CD4-positive, alpha-beta T cell (primary cell): Measurements from ENCODE around the gene RAB14. TPM values are rescaled to one million over a fixed set of nuclear protein-coding genes. Genes with fewer than 3 reads are reported as not detected.
A peak's percentile ranks its signal among the peaks of the same experiment; 100 is the strongest.

Experiments used
- ATAC-seq: fragments of 200-7000 bp; cut with Tn5 transposase; one replicate; pipeline ENCODE4 v1.10.0; 2022; ENCODE audit warnings: mild to moderate bottlenecking; ENCODE audit not compliant: poor library complexity
- CTCF ChIA-PET: fragments of 350-600 bp; sonication (Branson Sonifier 250); formaldehyde crosslinking; loops from one replicate; lab custom pipeline; 2021; ENCODE audit warnings: antibody characterized with exemption, inconsistent platforms; lab: Charles Lee
- POLR2A ChIA-PET: fragments of 350-600 bp; sonication (Branson Sonifier 250); formaldehyde crosslinking; loops from one replicate; lab custom pipeline; 2021; ENCODE audit warnings: antibody characterized with exemption, inconsistent platforms; lab: Charles Lee
- DNase-seq, 14 experiments: peaks; one replicate each; pipeline ENCODE4 v3.0.0-alpha.2; 2013 to 2020; ENCODE audit warnings: mixed read lengths in 2 of 14
- H3K27ac ChIP-seq, 2 donors: one replicate each; pipeline versions ENCODE4 v1.5.1 to v1.7.0; 2013; ENCODE audit warnings: low read length in 2 of 2, low read depth in 1 of 2, mild to moderate bottlenecking in 1 of 2
- H3K27me3 ChIP-seq, 2 experiments: 1 replicate in 1 of 2; 2 replicates in 1 of 2; pipeline versions ENCODE4 v1.6.1 to v1.7.0; 2013; ENCODE audit warnings: low read length in 2 of 2, control low read depth in 1 of 2, mild to moderate bottlenecking in 1 of 2, moderate library complexity in 1 of 2; ENCODE audit not compliant: insufficient read depth in 2 of 2, control insufficient read depth in 1 of 2
- H3K36me3 ChIP-seq: one replicate; pipeline ENCODE4 v1.6.1; 2013; ENCODE audit warnings: low read length, control low read depth; ENCODE audit not compliant: insufficient read depth
- H3K4me1 ChIP-seq: one replicate; pipeline ENCODE4 v1.6.1; 2013; ENCODE audit warnings: low read length, control low read depth; ENCODE audit not compliant: insufficient read depth
- H3K4me3 ChIP-seq: one replicate; pipeline ENCODE4 v1.5.1; 2013; ENCODE audit warnings: mild to moderate bottlenecking, low read length, moderate library complexity
- H3K9me3 ChIP-seq, 2 experiments: 1 replicate in 1 of 2; 2 replicates in 1 of 2; pipeline versions ENCODE4 v1.6.1 to v1.7.0; 2013; ENCODE audit warnings: low read length in 2 of 2, mild to moderate bottlenecking in 2 of 2, control low read depth in 1 of 2, moderate library complexity in 1 of 2; ENCODE audit not compliant: control insufficient read depth in 1 of 2, insufficient read depth in 1 of 2
- H3K27ac Mint-ChIP-seq: one replicate; pipeline ENCODE4 v1.8.0; 2020; ENCODE audit warnings: mixed read lengths
- H3K27me3 Mint-ChIP-seq: one replicate; pipeline ENCODE4 v1.8.0; 2021; ENCODE audit warnings: mixed read lengths
- H3K36me3 Mint-ChIP-seq: one replicate; pipeline ENCODE4 v1.8.0; 2021; ENCODE audit warnings: low read depth, mixed read lengths
- H3K4me1 Mint-ChIP-seq: one replicate; pipeline ENCODE4 v1.8.0; 2021; ENCODE audit warnings: low read depth, mixed read lengths
- H3K4me3 Mint-ChIP-seq: one replicate; pipeline ENCODE4 v1.8.0; 2020; ENCODE audit warnings: mild to moderate bottlenecking, mixed read lengths
- H3K9me3 Mint-ChIP-seq: one replicate; pipeline ENCODE4 v1.8.0; 2020; ENCODE audit warnings: mixed read lengths
- CTCF ChIP-seq: fragments of 200-600 bp; IDR thresholded peaks from one replicate; pipeline ENCODE4 v1.8.0; 2022; ENCODE audit warnings: antibody characterized with exemption, mild to moderate bottlenecking
- intact Hi-C, 2 experiments: fragments of 100-400 bp; cut with DNase I in 1 of 2; cut with micrococcal nuclease in 1 of 2; formaldehyde crosslinking; loops; one replicate each; pipeline versions ENCODE4 v1.15.1 to v1.9.0; 2023 to 2025; cut with DNase I, micrococcal nuclease
- total RNA-seq, 174 experiments: library from RNA in 2 of 174; stranded (reverse) in 2 of 174; gene quantifications; one replicate each; pipeline ENCODE4 v1.2.3 and lab custom pipeline; 2021 to 2026

RAB14 gene
- total RNA-seq, 2 experiments from 2014 or later: 57.4 to 58.2 TPM

- Histone ChIP-seq H3K4me1 (peaks cover 14% of the 10 kb centered on the region), H3K36me3 (no peaks in the 10 kb centered on the region), H3K27ac (no peak overlapping the region), H3K4me3 (peak overlapping the region; percentile 75), H3K9me3 (no peaks in the 10 kb centered on the region), H3K27me3 (no peaks in the 10 kb centered on the region)
- ATAC-seq: no peak
- no peaks in the 10 kb centered on the region for H3K9me3 Mint-ChIP-seq
- H3K27ac Mint-ChIP-seq: peak overlapping the region; percentile 89
- no peaks in the 10 kb centered on the region for H3K27me3 Mint-ChIP-seq
- intact Hi-C loops: loop anchor here (5.0 kb wide), 7 partner anchors 78 to 618 kb away; partner anchors contain the start of genes CDK5RAP2 (in 1 of the 2), FBXW2 (in 1 of the 2), MEGF9 (in 1 of the 2) and PSMD5 (in 1 of the 2)
- H3K4me1 Mint-ChIP-seq: peaks cover 70% of the 10 kb centered on the region
- ChIA-PET POLR2A (interaction anchor here (0.6 to 4.3 kb wide), 5 partner anchors 12 to 332 kb away, joined by 3 to 50 read pairs (median 3); no protein-coding TSS in a partner anchor), CTCF (interaction anchor here (2.2 kb wide), 1 partner anchor 93 kb away, joined by 6 read pairs; no protein-coding TSS in a partner anchor)
- no peak for TF ChIP-seq CTCF
- no peak for DNase-seq
- peaks cover 16% of the 10 kb centered on the region for H3K36me3 Mint-ChIP-seq
- H3K4me3 Mint-ChIP-seq: peak overlapping the region; percentile 96
Observed at GRCh38 chr9:121199921-121200320, 1.7 kb downstream of the RAB14 start.

GRCh38 chr9:121198512-121199042 is 3.1 kb downstream of the RAB14 start:
- Histone ChIP-seq H3K9me3 (no peaks in the 10 kb centered on the region), H3K4me3 (peak overlapping the region; percentile 75), H3K27ac (no peak overlapping the region), H3K36me3 (no peaks in the 10 kb centered on the region), H3K4me1 (peaks cover 18% of the 10 kb centered on the region), H3K27me3 (no peaks in the 10 kb centered on the region)
- Mint-ChIP-seq H3K27ac (peak overlapping the region; percentile 89), H3K9me3 (no peaks in the 10 kb centered on the region), H3K27me3 (no peaks in the 10 kb centered on the region), H3K4me3 (peak overlapping the region; percentile 96), H3K4me1 (peaks cover 76% of the 10 kb centered on the region), H3K36me3 (peaks cover 16% of the 10 kb centered on the region)
- ChIA-PET POLR2A (interaction anchor here (4.2 to 4.3 kb wide), 2 partner anchors 10 to 77 kb away, joined by 40 to 50 read pairs; no protein-coding TSS in a partner anchor), CTCF (interaction anchor here (2.2 kb wide), 1 partner anchor 91 kb away, joined by 6 read pairs; no protein-coding TSS in a partner anchor)
- no peak for ATAC-seq
- TF ChIP-seq CTCF: no peak
- intact Hi-C loops: no loop called here
- DNase-seq: no peak

GRCh38 chr9:121197132-121197531 is 4.5 kb downstream of the RAB14 start:
- peak overlapping the region; percentile 57 for H3K27ac Mint-ChIP-seq
- H3K27me3 Mint-ChIP-seq: no peaks in the 10 kb centered on the region
- ChIA-PET POLR2A (interaction anchor here (1.0 kb wide), 1 partner anchor 28 kb away, joined by 3 read pairs; no protein-coding TSS in a partner anchor), CTCF (interaction anchor here (0.7 to 1.0 kb wide), 2 partner anchors 11 to 24 kb away, joined by 3 read pairs; no protein-coding TSS in a partner anchor)
- TF ChIP-seq CTCF: no peak
- H3K36me3 Mint-ChIP-seq: peaks cover 21% of the 10 kb centered on the region
- Histone ChIP-seq H3K9me3 (no peaks in the 10 kb centered on the region), H3K4me3 (no peak overlapping the region), H3K27me3 (no peaks in the 10 kb centered on the region), H3K27ac (no peak overlapping the region), H3K4me1 (peaks cover 13% of the 10 kb centered on the region), H3K36me3 (no peaks in the 10 kb centered on the region)
- ATAC-seq (no peak), DNase-seq (no peak)
- peak overlapping the region; percentile 58 for H3K4me3 Mint-ChIP-seq
- peaks cover 86% of the 10 kb centered on the region for H3K4me1 Mint-ChIP-seq
- intact Hi-C loops: no loop called here
- H3K9me3 Mint-ChIP-seq: no peaks in the 10 kb centered on the region
